Activated naive CD8-positive, alpha-beta T cell treated with anti-CD3 and anti-CD28 coated beads for 36 hours (primary cell): ENCODE measurements around the gene ACSL1. TPM values are rescaled to one million over a fixed set of nuclear protein-coding genes. Genes with fewer than 3 reads are reported as not detected.

Experiments used
- DNase-seq: peaks from one replicate; pipeline ENCODE4 v3.0.0; 2021
- H3K27ac Mint-ChIP-seq: one replicate; pipeline ENCODE4 v1.8.0; 2022; ENCODE audit warnings: mild to moderate bottlenecking, moderate library complexity, mixed read lengths
- H3K27me3 Mint-ChIP-seq: one replicate; pipeline ENCODE4 v1.8.0; 2022; ENCODE audit warnings: mild to moderate bottlenecking, mixed read lengths
- H3K36me3 Mint-ChIP-seq: one replicate; pipeline ENCODE4 v1.8.0; 2021; ENCODE audit warnings: mild to moderate bottlenecking, mixed read lengths
- H3K4me1 Mint-ChIP-seq: one replicate; pipeline ENCODE4 v1.8.0; 2021; ENCODE audit warnings: mixed read lengths
- H3K4me3 Mint-ChIP-seq: one replicate; pipeline ENCODE4 v1.8.0; 2022; ENCODE audit warnings: mild to moderate bottlenecking, moderate library complexity, mixed read lengths
- H3K9me3 Mint-ChIP-seq: one replicate; pipeline ENCODE4 v1.8.0; 2022; ENCODE audit warnings: mixed read lengths
- total RNA-seq, 2 experiments: library from RNA; stranded (reverse); gene quantifications; one replicate each; pipeline ENCODE4 v1.2.3, GENCODE V29; 2021

Gene ACSL1
- total RNA-seq, 2 experiments from 2014 or later = 15.0 to 15.9 TPM

DNA sequence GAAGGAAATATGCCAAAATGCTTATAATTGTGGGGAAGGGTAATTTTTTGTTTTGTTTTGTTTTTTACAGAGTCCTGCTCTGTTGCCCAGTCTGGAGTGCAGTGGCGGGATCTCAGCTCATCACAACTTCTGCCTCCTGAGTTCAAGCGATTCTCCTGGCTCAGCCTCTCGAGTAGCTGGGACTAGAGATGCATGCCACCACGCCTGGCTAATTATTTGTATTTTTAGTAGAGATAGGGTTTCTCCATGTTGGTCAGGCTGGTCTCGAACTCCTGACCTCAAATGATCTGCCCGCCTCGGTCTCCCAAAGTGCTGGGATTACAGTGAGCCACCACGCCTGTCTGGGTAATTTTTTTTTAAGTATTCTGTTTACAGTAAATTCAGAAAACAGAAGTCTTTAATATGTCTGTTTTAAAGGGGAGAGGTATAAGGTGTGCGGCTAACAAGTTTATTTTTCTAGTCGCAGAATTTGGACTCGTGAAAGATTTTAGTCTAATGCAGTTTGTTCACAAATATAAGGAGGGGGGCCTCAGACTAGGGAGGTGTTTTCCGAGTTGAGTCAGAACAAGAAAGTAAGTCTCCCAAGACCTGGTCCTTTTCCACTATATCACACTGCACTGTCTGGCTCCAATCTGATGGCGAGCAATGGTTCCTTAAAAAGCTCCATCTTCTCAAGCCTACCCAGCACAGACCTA is 1.5 kb downstream of the ACSL1 start:
- no peak for DNase-seq
- Mint-ChIP-seq H3K27ac (peak overlapping the region; percentile 30), H3K27me3 (peaks cover 7% of the 10 kb centered on the region), H3K36me3 (peaks cover 1% of the 10 kb centered on the region), H3K4me1 (peaks cover 36% of the 10 kb centered on the region), H3K9me3 (no peaks in the 10 kb centered on the region), H3K4me3 (peak overlapping the region; percentile 86)

DNA sequence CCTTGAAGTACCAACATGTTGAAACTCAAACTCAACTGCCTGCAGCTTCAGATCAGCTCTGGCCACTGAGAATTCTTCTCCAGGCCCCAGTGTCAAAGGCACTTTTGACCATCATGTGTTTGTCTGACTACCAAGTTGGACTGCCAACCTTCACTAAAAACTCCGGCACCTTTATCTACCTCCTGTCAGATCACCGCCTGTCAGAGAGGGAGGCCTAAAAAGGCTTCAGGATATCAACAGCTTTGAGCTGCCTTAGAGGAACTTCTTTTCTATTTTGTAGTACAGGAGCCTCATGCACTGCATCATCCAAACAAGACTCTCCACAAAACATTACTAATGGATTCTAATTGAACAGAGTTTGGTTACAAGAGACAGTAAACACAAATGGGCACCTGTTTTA is 2.8 kb downstream of the ACSL1 start:
- no peaks in the 10 kb centered on the region for H3K9me3 Mint-ChIP-seq
- H3K36me3 Mint-ChIP-seq = peaks cover 1% of the 10 kb centered on the region
- no peak overlapping the region for H3K4me3 Mint-ChIP-seq
- H3K4me1 Mint-ChIP-seq = peaks cover 45% of the 10 kb centered on the region
- DNase-seq = no peak
- H3K27ac Mint-ChIP-seq = no peak overlapping the region
- peaks cover 7% of the 10 kb centered on the region for H3K27me3 Mint-ChIP-seq

DNA sequence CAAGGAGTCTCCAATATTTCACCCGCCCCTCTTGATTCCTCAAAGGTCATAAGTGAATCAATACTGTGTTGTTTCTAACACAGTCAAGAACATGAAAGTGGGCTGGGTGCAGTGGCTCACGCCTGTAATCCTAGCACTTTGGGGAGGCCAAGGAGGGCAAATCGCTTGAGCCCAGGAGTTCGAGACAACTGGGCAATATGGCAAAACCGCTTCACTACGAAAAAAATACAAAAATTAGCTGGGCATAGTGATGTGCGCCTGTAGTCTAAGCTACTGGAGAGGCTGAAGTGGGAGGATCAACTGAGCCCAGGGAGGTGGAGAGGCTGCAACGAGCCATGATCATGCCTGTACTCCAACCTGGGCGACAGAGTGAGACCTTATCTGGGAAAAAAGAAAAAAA is 3.4 kb downstream of the ACSL1 start:
- Mint-ChIP-seq H3K9me3 (no peaks in the 10 kb centered on the region), H3K27ac (no peak overlapping the region), H3K27me3 (peaks cover 3% of the 10 kb centered on the region), H3K4me1 (peaks cover 50% of the 10 kb centered on the region), H3K4me3 (no peak overlapping the region), H3K36me3 (peaks cover 1% of the 10 kb centered on the region)
- no peak for DNase-seq

DNA sequence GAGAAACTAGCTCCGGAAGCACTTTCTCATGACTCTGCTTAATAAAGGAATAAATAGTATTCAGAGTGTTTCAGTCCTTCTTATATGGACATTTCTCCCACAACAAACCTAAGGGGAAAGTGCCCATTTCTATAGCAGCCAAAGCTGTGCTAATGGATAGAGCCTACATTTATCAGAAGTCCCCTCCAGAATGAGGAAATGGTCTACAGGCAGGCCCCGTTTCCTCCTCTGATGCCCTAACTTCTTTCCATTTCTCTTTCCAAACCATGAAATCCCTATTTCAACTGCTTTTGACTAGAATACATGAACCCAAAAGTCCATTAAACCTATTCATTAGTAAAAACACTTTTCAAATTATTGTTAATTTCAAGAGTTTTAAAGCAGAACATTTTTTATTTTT is 4.5 kb downstream of the ACSL1 start:
- no peak overlapping the region for H3K4me3 Mint-ChIP-seq
- DNase-seq = no peak

DNA sequence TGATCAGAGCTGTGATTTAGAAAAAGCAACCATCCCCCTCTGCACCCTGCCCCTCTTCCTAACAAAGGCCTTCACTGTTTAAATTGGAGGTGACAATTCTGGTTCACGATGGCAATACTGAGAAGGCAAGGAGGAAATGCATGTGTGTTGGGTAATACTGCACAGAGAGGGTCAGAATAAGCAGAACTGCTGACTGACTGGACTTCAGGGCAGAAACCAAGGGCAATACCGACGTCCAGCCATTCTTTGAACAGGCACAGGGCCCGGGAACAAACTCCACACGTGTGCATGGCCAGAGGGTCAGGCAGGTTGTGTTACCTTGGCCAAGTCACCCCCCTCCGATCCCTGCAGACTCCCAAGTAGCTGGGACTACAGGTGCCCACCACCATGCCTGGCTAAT is 6.0 kb downstream of the ACSL1 start:
- H3K27me3 Mint-ChIP-seq = no peaks in the 10 kb centered on the region
- no peak overlapping the region for H3K27ac Mint-ChIP-seq
- no peak for DNase-seq
- H3K36me3 Mint-ChIP-seq = peaks cover 1% of the 10 kb centered on the region
- no peaks in the 10 kb centered on the region for H3K9me3 Mint-ChIP-seq
- peaks cover 60% of the 10 kb centered on the region for H3K4me1 Mint-ChIP-seq
- no peak overlapping the region for H3K4me3 Mint-ChIP-seq

More for the DNA sequence above, 4.5 kb downstream of the ACSL1 start:
- Mint-ChIP-seq H3K9me3 (no peaks in the 10 kb centered on the region), H3K27me3 (no peaks in the 10 kb centered on the region), H3K36me3 (peaks cover 1% of the 10 kb centered on the region), H3K4me1 (peaks cover 51% of the 10 kb centered on the region), H3K27ac (no peak overlapping the region)

DNA sequence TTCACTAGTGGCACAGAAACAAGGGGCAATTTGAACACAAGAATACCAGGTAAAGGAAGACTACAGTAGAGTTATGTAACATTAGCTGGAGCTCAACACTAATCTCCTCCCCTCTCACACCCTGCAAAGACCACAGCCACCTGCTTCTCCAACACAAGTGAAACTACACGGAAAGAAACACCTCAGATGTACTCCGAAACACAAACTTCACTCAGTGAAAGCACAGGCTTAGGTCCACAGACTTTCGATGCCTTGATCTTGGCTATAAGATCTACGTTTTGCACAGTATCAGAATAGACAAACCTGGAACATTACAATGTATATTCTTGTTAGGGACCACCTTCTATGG is 7.6 kb downstream of the ACSL1 start:
- Mint-ChIP-seq H3K36me3 (peaks cover 2% of the 10 kb centered on the region), H3K4me1 (peaks cover 48% of the 10 kb centered on the region), H3K27ac (no peak overlapping the region), H3K4me3 (no peak overlapping the region), H3K9me3 (no peaks in the 10 kb centered on the region), H3K27me3 (no peaks in the 10 kb centered on the region)
- no peak for DNase-seq

DNA sequence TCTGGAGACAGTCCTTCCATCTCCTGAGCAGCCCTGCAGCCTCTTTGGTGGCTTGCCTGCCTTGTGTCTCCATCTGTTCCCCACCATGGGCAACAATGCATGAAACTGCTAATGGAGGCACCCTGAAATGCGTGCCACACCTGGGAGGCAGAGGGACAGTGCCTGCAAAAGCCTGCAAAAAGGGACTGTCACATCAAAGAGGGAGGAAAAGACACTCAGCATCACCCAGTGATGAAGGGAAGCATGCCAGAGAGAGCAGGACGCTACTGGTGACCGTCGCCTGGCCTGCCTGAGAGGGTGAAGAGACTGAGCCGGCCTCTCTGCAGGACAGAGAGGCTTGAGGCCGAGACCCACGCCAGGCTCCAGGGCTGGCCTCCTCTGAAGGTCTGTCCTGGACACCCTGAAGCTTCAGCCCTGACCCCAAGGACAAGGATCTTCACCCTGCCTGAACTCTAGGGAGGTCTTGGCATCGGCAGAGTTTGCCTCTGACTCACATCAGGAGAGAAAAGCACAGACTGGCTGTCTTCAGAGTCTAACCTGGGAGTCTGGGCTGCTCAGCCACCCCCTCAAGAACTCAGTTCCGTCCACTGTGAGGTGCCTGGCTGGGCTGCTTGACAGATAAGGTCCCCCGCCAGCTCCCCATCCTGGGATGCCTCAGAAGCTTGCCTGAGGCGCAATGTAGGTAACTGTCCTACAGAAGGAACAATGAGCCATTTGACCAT is 8.1 kb downstream of the ACSL1 start:
- Mint-ChIP-seq H3K27ac (no peak overlapping the region), H3K9me3 (no peaks in the 10 kb centered on the region)

DNA sequence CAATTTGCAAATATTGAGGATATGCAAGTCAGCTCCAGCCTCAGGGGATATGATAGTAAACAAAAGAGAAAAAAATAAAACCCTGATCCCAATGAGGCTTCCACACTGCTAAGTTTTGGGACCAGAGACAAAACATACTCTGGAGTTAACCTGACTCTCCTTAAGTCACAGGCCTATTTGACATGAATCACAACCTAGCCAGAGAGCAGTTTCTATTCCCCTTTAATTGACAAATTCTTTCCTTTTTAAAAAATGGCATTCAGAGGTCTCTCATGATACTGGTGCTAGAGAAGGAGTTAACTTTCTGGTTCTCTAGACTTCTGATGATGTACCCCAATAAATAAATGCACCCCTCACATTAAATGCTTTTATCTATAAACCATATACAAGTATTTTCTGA is 8.8 kb downstream of the ACSL1 start:
- Mint-ChIP-seq H3K4me1 (peaks cover 42% of the 10 kb centered on the region), H3K4me3 (no peak overlapping the region), H3K9me3 (no peaks in the 10 kb centered on the region), H3K36me3 (peaks cover 2% of the 10 kb centered on the region), H3K27ac (no peak overlapping the region), H3K27me3 (no peaks in the 10 kb centered on the region)
- DNase-seq = no peak

More for the DNA sequence above, 8.1 kb downstream of the ACSL1 start:
- H3K4me3 Mint-ChIP-seq = no peak overlapping the region
- H3K27me3 Mint-ChIP-seq = no peaks in the 10 kb centered on the region
- H3K36me3 Mint-ChIP-seq = peaks cover 2% of the 10 kb centered on the region
- H3K4me1 Mint-ChIP-seq = peaks cover 43% of the 10 kb centered on the region
- DNase-seq = no peak

DNA sequence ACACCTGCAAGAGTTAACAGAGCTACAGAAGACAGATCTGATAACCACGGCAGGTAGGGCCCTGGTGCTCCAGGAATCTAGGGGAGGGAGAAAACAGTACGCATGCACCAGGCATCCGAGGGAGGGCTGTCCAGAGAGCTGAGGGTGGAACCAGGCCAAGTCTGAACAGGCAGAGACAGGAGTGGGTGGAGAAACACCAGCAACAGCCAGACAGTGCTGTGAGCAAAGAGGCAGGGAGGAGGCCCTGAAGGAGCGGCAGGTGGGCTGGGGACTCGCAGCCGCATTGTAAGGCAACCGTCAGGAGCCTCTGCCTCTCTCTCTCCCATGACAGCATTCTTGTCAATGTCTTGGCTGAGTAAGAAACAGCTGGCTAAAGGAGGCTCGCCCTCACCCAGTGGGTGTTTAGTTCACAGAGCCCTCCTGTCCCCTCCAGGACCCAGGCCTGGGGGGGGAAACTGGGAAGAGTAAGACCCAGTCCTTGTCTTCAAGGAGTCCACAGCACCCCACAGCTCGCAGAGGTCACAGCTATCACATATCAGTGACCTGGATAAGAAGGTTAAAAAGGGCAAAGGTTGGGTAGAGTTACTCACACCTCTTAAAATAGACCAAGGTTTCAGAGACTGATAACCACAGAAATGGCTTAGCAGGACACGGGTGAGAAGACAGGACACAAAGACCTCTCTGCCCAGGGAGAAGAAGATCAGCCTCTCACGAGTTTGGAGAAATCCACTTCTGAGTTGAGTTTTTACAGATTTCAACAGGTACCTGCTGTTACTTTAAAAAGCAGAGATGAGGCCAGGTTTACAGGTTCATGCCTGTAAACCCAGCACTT is 10.5 kb downstream of the ACSL1 start:
- DNase-seq = no peak
- Mint-ChIP-seq H3K4me1 (peaks cover 46% of the 10 kb centered on the region), H3K27ac (no peak overlapping the region), H3K4me3 (no peak overlapping the region), H3K27me3 (no peaks in the 10 kb centered on the region), H3K9me3 (no peaks in the 10 kb centered on the region), H3K36me3 (peaks cover 2% of the 10 kb centered on the region)

DNA sequence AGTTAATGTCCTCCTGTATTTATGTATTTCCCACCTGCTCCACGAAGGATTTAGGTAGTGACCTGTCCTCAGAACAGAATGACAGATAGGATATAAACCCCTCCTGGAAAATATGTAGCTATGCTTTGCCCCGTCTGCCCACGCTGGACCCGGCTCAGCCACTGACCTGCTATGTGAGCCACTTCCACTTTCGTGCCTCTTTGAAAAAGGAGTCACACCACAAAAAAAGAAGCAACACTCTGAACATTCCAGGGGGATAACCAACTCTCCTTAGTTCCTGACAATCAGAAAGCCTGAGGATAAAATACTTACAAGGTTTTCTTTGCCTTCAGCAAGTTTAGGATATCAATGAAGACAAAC is 11.1 kb downstream of the ACSL1 start:
- H3K4me3 Mint-ChIP-seq = no peak overlapping the region

DNA sequence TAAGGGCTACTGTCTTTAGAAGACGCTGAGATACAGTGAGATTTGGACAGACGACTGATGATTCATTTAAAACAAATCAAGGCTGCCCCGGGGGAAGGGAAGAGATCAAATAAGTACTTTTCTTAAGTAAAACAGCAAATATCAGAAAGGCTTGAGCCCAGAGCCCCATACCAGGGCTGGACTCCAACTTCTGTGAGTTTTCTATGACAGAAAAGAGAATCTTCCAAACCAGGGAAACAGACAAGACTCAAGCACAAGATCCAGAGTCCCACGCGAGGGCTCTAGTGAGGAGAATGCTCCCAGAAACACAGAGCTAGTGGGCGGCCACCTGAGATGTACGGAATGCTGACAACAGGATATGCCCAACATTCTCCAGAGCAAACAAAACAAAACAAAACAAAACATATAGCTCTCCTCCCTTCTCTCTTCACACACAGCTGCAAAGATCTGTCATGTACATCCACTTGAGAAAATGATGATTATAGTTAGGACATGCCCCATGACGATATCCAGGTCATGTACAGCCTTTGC is 13.1 kb downstream of the ACSL1 start:
- no peaks in the 10 kb centered on the region for H3K27me3 Mint-ChIP-seq
- H3K27ac Mint-ChIP-seq = no peak overlapping the region
- no peak for DNase-seq
- H3K4me1 Mint-ChIP-seq = peaks cover 33% of the 10 kb centered on the region
- H3K36me3 Mint-ChIP-seq = peaks cover 2% of the 10 kb centered on the region
- no peak overlapping the region for H3K4me3 Mint-ChIP-seq
- no peaks in the 10 kb centered on the region for H3K9me3 Mint-ChIP-seq

More for the DNA sequence above, 11.1 kb downstream of the ACSL1 start:
- Mint-ChIP-seq H3K9me3 (no peaks in the 10 kb centered on the region), H3K4me1 (peaks cover 46% of the 10 kb centered on the region), H3K27me3 (no peaks in the 10 kb centered on the region), H3K27ac (no peak overlapping the region), H3K36me3 (peaks cover 2% of the 10 kb centered on the region)
- DNase-seq = no peak

DNA sequence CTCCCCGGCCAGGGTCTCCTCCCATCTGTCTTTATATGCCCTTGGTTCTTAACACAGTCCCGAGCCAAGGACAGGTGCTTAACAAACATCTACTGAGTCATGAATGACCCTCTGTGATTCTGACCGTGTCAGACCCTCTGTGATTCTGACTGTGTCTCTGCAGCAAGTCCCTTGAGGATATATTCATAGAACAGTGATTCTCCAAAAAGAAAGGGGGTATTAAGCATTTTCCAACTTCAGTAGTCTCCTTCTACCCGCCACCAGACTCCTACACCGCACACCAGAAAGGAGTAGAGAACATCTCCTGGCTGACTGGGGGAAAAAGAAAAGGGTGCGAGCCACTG is 13.6 kb downstream of the ACSL1 start:
- Mint-ChIP-seq H3K4me3 (no peak overlapping the region), H3K36me3 (peaks cover 2% of the 10 kb centered on the region), H3K4me1 (peaks cover 28% of the 10 kb centered on the region), H3K27ac (no peak overlapping the region), H3K27me3 (no peaks in the 10 kb centered on the region), H3K9me3 (no peaks in the 10 kb centered on the region)
- no peak for DNase-seq

DNA sequence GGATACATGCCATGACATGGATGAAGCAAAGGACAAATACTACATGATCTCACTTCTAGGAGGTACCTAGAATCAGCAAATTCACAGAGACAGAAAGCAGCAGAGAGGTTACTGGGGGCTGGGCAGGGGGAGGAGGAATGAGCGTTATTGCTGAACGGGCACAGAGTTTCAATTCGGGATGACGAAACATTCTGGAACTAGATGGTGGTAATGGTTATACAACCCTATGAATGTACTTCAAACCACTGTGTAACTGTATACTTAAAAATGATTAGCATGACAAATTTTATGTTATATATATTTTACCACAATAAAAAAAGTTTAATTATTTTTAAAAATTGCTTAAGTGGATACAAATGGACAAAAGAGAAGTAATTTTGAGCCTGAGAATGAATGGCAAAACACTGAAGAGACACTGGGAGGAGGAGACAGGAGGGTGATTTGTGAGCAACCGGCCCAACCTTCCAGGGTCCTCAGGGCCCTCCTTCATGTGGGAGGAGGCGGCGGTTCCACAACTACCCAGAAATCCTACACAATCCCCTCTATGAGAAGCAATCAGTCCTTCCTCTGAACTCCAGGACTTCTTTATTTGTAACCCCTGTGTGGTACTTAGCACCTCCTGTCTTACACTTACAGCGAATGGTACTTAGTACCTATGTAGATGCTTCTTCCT is 14.1 kb downstream of the ACSL1 start:
- Mint-ChIP-seq H3K9me3 (no peaks in the 10 kb centered on the region), H3K27me3 (no peaks in the 10 kb centered on the region), H3K27ac (no peak overlapping the region), H3K36me3 (peaks cover 2% of the 10 kb centered on the region), H3K4me3 (no peak overlapping the region), H3K4me1 (peaks cover 23% of the 10 kb centered on the region)
- no peak for DNase-seq

DNA sequence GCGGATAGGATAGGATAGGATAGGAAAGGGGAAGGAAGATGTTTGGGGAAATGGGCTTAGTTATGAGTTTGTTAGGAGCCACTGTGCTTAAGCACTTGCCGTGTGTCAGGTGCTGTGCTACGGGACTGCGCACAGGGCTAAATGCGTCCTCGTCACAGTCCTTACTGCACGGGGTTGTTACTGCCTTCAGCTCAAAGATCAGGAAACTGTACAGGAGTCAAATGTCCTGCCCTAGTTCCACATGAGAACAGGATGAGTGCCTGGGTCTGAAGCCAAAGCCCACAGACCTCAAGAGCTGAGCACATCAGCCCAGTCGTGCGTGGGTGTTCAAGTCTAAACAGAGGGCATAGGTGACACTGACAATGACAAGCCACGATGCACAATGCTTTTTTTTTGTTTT is 15.0 kb downstream of the ACSL1 start:
- Mint-ChIP-seq H3K36me3 (peaks cover 2% of the 10 kb centered on the region), H3K27me3 (no peaks in the 10 kb centered on the region), H3K9me3 (no peaks in the 10 kb centered on the region), H3K4me1 (peaks cover 19% of the 10 kb centered on the region), H3K4me3 (no peak overlapping the region), H3K27ac (no peak overlapping the region)
- no peak for DNase-seq

DNA sequence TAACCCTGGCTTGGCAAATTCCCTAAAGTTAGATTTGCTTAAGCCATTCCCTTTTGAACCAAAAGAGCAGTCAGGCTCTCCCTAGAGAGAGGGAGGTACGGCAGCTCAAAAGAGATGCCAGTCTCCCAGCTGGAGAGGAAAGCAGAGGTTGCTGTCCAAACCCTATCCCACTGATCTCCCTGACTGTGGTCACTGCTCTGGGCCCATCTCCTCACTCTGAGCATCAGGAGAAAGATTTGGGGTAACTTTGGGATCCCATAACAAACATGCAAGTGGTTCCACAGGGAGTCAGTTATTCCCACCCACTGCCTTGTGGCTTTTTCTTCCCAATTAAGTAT is 17.1 kb downstream of the ACSL1 start:
- DNase-seq = no peak
- Mint-ChIP-seq H3K9me3 (no peaks in the 10 kb centered on the region), H3K27me3 (no peaks in the 10 kb centered on the region), H3K27ac (no peak overlapping the region), H3K4me1 (peaks cover 7% of the 10 kb centered on the region), H3K4me3 (no peak overlapping the region), H3K36me3 (peaks cover 2% of the 10 kb centered on the region)
